WI38 (cell line): ENCODE measurements around the gene RALGPS2.

Experiments used
- H3K4me3 ChIP-seq: 2 replicates; pipeline ENCODE4 v1.5.1; 2011; ENCODE audit warnings: low read depth, mild to moderate bottlenecking, control low read depth, low read length
- CTCF ChIP-seq: IDR thresholded peaks from 2 replicates; pipeline ENCODE4 v1.5.1; 2012; ENCODE audit warnings: low read depth, mild to moderate bottlenecking, control low read depth, low read length

Gene RALGPS2

GRCh38 chr1:178798232-178798861 is 73.3 kb downstream of the RALGPS2 start:
- no peak overlapping the region for H3K4me3 ChIP-seq
- no peak for TF ChIP-seq CTCF

GRCh38 chr1:178802873-178803272 is 77.8 kb downstream of the RALGPS2 start:
- no peak overlapping the region for H3K4me3 ChIP-seq
- TF ChIP-seq CTCF: no peak

- H3K4me3 ChIP-seq: no peak overlapping the region
- TF ChIP-seq CTCF: no peak
Observed at GRCh38 chr1:178806665-178807300, 81.7 kb downstream of the RALGPS2 start.

GRCh38 chr1:178808529-178808928 is 83.5 kb downstream of the RALGPS2 start:
- TF ChIP-seq CTCF: no peak

DNA sequence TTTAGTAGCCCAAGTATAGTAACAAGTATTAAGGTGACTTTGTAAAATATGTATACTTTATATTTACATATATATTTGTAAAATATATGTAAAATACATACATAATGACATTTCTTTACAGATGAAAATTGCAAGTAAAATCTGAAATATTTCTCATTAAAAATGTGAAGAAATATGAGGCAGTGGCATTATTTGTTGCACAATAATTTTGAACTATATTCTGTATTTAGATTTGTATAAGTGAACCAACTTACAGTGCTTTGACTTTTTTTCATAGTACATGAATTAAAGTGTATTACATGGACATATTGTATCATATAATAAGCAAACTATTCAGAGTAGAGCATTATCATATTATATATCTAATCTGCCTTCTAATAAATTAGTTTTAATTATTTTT is 85.5 kb downstream of the RALGPS2 start:
- no peak for TF ChIP-seq CTCF

More at GRCh38 chr1:178808529-178808928, 83.5 kb downstream of the RALGPS2 start:
- no peak overlapping the region for H3K4me3 ChIP-seq

GRCh38 chr1:178818416-178818815 is 93.4 kb downstream of the RALGPS2 start:
- H3K4me3 ChIP-seq: no peak overlapping the region
- no peak for TF ChIP-seq CTCF

More for the DNA sequence above, 85.5 kb downstream of the RALGPS2 start:
- H3K4me3 ChIP-seq: no peak overlapping the region

- no peak overlapping the region for H3K4me3 ChIP-seq
- no peak for TF ChIP-seq CTCF
Observed at GRCh38 chr1:178819123-178819522, 94.1 kb downstream of the RALGPS2 start.
